GM06990 (cell line): ENCODE results near the gene DGKI.

ENCODE experiments used
- DNase-seq: peaks from one replicate; pipeline ENCODE4 v3.0.0-alpha.2; 2011; ENCODE audit not compliant: insufficient read length; ENCODE audit errors: extremely low read depth
- H3K27me3 ChIP-seq: replicated peaks from 2 replicates; pipeline ENCODE4 v1.6.0; 2011; ENCODE audit warnings: low read length; ENCODE audit not compliant: control insufficient read depth, insufficient read depth
- H3K36me3 ChIP-seq: 2 replicates; pipeline ENCODE4 v1.5.1; 2011; ENCODE audit warnings: low read length; ENCODE audit not compliant: control insufficient read depth, insufficient read depth
- H3K4me3 ChIP-seq: replicated peaks from 2 replicates; pipeline ENCODE4 v1.5.1; 2011; ENCODE audit warnings: low read depth, mild to moderate bottlenecking, control low read depth, low read length
- CTCF ChIP-seq: IDR thresholded peaks from 2 replicates; pipeline ENCODE4 v1.5.1; 2011; ENCODE audit warnings: low read length, control low read depth, mild to moderate bottlenecking, inconsistent platforms; ENCODE audit not compliant: insufficient read depth, poor library complexity, severe bottlenecking

The DGKI gene

GRCh38 chr7:137687556-137688265 lies 159.1 kb downstream of the DGKI start:
- no peak overlapping the region for H3K4me3 ChIP-seq
- DNase-seq = no peak
- H3K27me3 ChIP-seq = no peaks in the 10 kb centered on the region
- H3K36me3 ChIP-seq = no peaks in the 10 kb centered on the region
- no peak for TF ChIP-seq CTCF

- Histone ChIP-seq H3K4me3 (no peak overlapping the region), H3K27me3 (no peaks in the 10 kb centered on the region), H3K36me3 (no peaks in the 10 kb centered on the region)
- TF ChIP-seq CTCF = no peak
- DNase-seq = no peak
Measured at GRCh38 chr7:137685433-137686164, 161.2 kb downstream of the DGKI start.

- no peaks in the 10 kb centered on the region for H3K27me3 ChIP-seq
- no peak for TF ChIP-seq CTCF
Measured at GRCh38 chr7:137684776-137685175, 162.0 kb downstream of the DGKI start.

GRCh38 chr7:137684316-137684715 lies 162.5 kb downstream of the DGKI start:
- Histone ChIP-seq H3K27me3 (no peaks in the 10 kb centered on the region), H3K36me3 (no peaks in the 10 kb centered on the region), H3K4me3 (no peak overlapping the region)
- no peak for DNase-seq
- no peak for TF ChIP-seq CTCF

More at GRCh38 chr7:137684776-137685175, 162.0 kb downstream of the DGKI start:
- no peak for DNase-seq
- Histone ChIP-seq H3K36me3 (no peaks in the 10 kb centered on the region), H3K4me3 (no peak overlapping the region)

GRCh38 chr7:137682596-137682995 lies 164.2 kb downstream of the DGKI start:
- DNase-seq = no peak
- H3K4me3 ChIP-seq = no peak overlapping the region
- TF ChIP-seq CTCF = no peak

More at GRCh38 chr7:137682596-137682995, 164.2 kb downstream of the DGKI start:
- Histone ChIP-seq H3K27me3 (no peaks in the 10 kb centered on the region), H3K36me3 (no peaks in the 10 kb centered on the region)
